SK-N-SH (cell line): Measurements from ENCODE around the gene UGT1A7. TPM values are rescaled to one million over a fixed set of nuclear protein-coding genes. Genes with fewer than 3 reads are reported as not detected.

Source experiments
- CTCF ChIA-PET: fragments of 300-600, 350-600 bp; formaldehyde crosslinking; extraction: SDS; loops from one replicate; lab custom pipeline; 2021; lab: Yijun Ruan, JAX
- POLR2A ChIA-PET: fragments of 350-600 bp; sonication (Branson Sonifier 250); formaldehyde crosslinking; extraction: SDS; loops from one replicate; lab custom pipeline; 2020; ENCODE audit warnings: antibody characterized with exemption, inconsistent platforms; lab: Yijun Ruan, JAX
- DNase-seq: peaks from one replicate; pipeline ENCODE4 v3.0.0; 2012
- H2AFZ ChIP-seq: fragments of 200-600 bp; sonication (generic); 2 replicates; pipeline ENCODE4 v1.8.1; 2016; ENCODE audit warnings: antibody characterized with exemption, mild to moderate bottlenecking, low read depth
- H3F3A ChIP-seq: fragments of 200-600 bp; sonication (generic); replicated peaks from 2 replicates; pipeline ENCODE3; 2016; ENCODE audit warnings: antibody characterized with exemption, mild to moderate bottlenecking; ENCODE audit not compliant: insufficient read depth
- H3K27ac ChIP-seq, 2 experiments: fragments of 200-500 bp in 1 of 2; fragments of 200-600 bp in 1 of 2; sonication (Bioruptor generic) in 1 of 2; sonication (generic), shearing (Covaris generic) in 1 of 2; 2 replicates each; pipeline versions ENCODE4 v1.5.1 to v1.6.1; 2014 to 2016; ENCODE audit warnings: low read depth in 2 of 2, inconsistent platforms in 1 of 2, low read length in 1 of 2, mild to moderate bottlenecking in 1 of 2, mixed read lengths in 1 of 2
- H3K27me3 ChIP-seq: fragments of 200-600 bp; sonication (generic), shearing (Covaris generic); 2 replicates; pipeline ENCODE4 v1.6.1; 2016; ENCODE audit warnings: mixed run types; ENCODE audit not compliant: insufficient read depth
- H3K36me3 ChIP-seq, 2 experiments: fragments of 200-500 bp in 1 of 2; fragments of 200-600 bp in 1 of 2; sonication (Bioruptor generic) in 1 of 2; sonication (generic) in 1 of 2; replicated peaks in 1 of 2; 2 replicates each; pipeline versions ENCODE3 to v1.5.1; 2014 to 2016; ENCODE audit warnings: low read length in 1 of 2, mild to moderate bottlenecking in 1 of 2; ENCODE audit not compliant: insufficient read depth in 2 of 2, control insufficient read depth in 1 of 2
- H3K4me1 ChIP-seq, 2 experiments: fragments of 200-500 bp in 1 of 2; fragments of 200-600 bp in 1 of 2; sonication (Bioruptor generic) in 1 of 2; sonication (generic), shearing (Covaris generic) in 1 of 2; 2 replicates each; pipeline versions ENCODE4 v1.5.1 to v1.6.1; 2014 to 2016; ENCODE audit warnings: low read depth in 1 of 2, low read length in 1 of 2, mixed run types in 1 of 2; ENCODE audit not compliant: insufficient read depth in 2 of 2, control insufficient read depth in 1 of 2
- H3K4me2 ChIP-seq: fragments of 200-600 bp; sonication (generic), shearing (Covaris generic); 2 replicates; pipeline ENCODE4 v1.6.1; 2017; ENCODE audit warnings: mixed run types
- H3K4me3 ChIP-seq, 2 experiments: fragments of 200-500 bp in 1 of 2; fragments of 200-600 bp in 1 of 2; sonication (Bioruptor generic) in 1 of 2; sonication (generic), shearing (Covaris generic) in 1 of 2; 2 replicates each; pipeline versions ENCODE4 v1.5.1 to v1.8.1; 2014 to 2016; ENCODE audit warnings: low read depth in 2 of 2, inconsistent platforms in 1 of 2, low read length in 1 of 2, mild to moderate bottlenecking in 1 of 2, mixed read lengths in 1 of 2, moderate library complexity in 1 of 2
- H3K79me2 ChIP-seq: fragments of 200-600 bp; sonication (generic); 2 replicates; pipeline ENCODE4 v1.8.1; 2017; ENCODE audit warnings: mild to moderate bottlenecking; ENCODE audit not compliant: insufficient read depth
- H3K9ac ChIP-seq: fragments of 200-600 bp; sonication (generic); 2 replicates; pipeline ENCODE4 v1.6.1; 2017; ENCODE audit warnings: mixed run types
- H3K9me2 ChIP-seq: fragments of 200-600 bp; sonication (generic); 2 replicates; pipeline ENCODE4 v1.6.1; 2017; ENCODE audit warnings: mixed run types
- H3K9me3 ChIP-seq: fragments of 200-600 bp; sonication (generic); 2 replicates; pipeline ENCODE4 v1.6.1; 2017; ENCODE audit warnings: mixed run types, mild to moderate bottlenecking, moderate library complexity
- H4K20me1 ChIP-seq: fragments of 200-600 bp; sonication (generic); 2 replicates; pipeline ENCODE4 v1.6.1; 2017; ENCODE audit warnings: mild to moderate bottlenecking, mixed run types; ENCODE audit not compliant: insufficient read depth
- CHD2 ChIP-seq: fragments of 150-350 bp; IDR thresholded peaks from 2 replicates; pipeline ENCODE4 v1.6.1; 2018; ENCODE audit warnings: low read length; ENCODE audit not compliant: partially characterized antibody
- CTCF ChIP-seq: fragments of 200-600 bp; sonication (generic); IDR thresholded peaks from 2 replicates; pipeline ENCODE4 v1.6.1; 2017; ENCODE audit warnings: antibody characterized with exemption, mild to moderate bottlenecking, moderate library complexity
- EP300 ChIP-seq, 2 experiments: IDR thresholded peaks; 2 replicates each; pipeline versions ENCODE4 v1.4.0 to v1.6.1; 2012; ENCODE audit warnings: borderline replicate concordance in 1 of 2, low read depth in 1 of 2, low read length in 1 of 2
- EZH2phosphoT487 ChIP-seq: fragments of 200-600 bp; sonication (generic); IDR thresholded peaks from 2 replicates; pipeline ENCODE4 v1.6.1; 2017; ENCODE audit warnings: low read depth, mixed run types, mild to moderate bottlenecking, antibody characterized with exemption, moderate library complexity, borderline replicate concordance
- FOXJ3 ChIP-seq: sonication (generic); formaldehyde crosslinking; IDR thresholded peaks from 2 replicates; pipeline ENCODE4 v1.5.1; 2020; ENCODE audit warnings: mild to moderate bottlenecking, missing genetic modification reagents
- GABPA ChIP-seq: IDR thresholded peaks from 2 replicates; pipeline ENCODE4 v1.4.0; 2012; ENCODE audit warnings: low read depth, mild to moderate bottlenecking
- GATA2 ChIP-seq: sonication (generic); formaldehyde crosslinking; IDR thresholded peaks from 2 replicates; pipeline ENCODE4 v1.5.0; 2020; ENCODE audit warnings: mild to moderate bottlenecking, missing genetic modification reagents
- IRF3 ChIP-seq: fragments of 150-350 bp; IDR thresholded peaks from 2 replicates; pipeline ENCODE4 v1.6.1; 2016; ENCODE audit warnings: mild to moderate bottlenecking, low read depth, low read length
- JUND ChIP-seq: IDR thresholded peaks from 2 replicates; pipeline ENCODE4 v1.4.0; 2012
- MAX ChIP-seq: IDR thresholded peaks from 2 replicates; pipeline ENCODE4 v1.4.0; 2012; ENCODE audit warnings: low read depth
- MXI1 ChIP-seq: IDR thresholded peaks from 2 replicates; pipeline ENCODE4 v1.6.1; 2012; ENCODE audit warnings: mild to moderate bottlenecking, low read depth, low read length, improper control_type of control experiment
- POLR2AphosphoS5 ChIP-seq: IDR thresholded peaks from 2 replicates; pipeline ENCODE4 v1.6.1; 2012; ENCODE audit warnings: low read depth, low read length
- RAD21 ChIP-seq: IDR thresholded peaks from 2 replicates; pipeline ENCODE4 v1.6.1; 2012; ENCODE audit warnings: mild to moderate bottlenecking, low read length
- RCOR1 ChIP-seq: fragments of 150-350 bp; IDR thresholded peaks from 2 replicates; pipeline ENCODE4 v1.6.1; 2017; ENCODE audit warnings: antibody characterized with exemption, low read length
- RFX5 ChIP-seq: IDR thresholded peaks from 2 replicates; pipeline ENCODE4 v1.6.1; 2012; ENCODE audit warnings: mild to moderate bottlenecking, improper control_type of control experiment, low read length
- SMC3 ChIP-seq: IDR thresholded peaks from 2 replicates; pipeline ENCODE4 v1.6.1; 2012; ENCODE audit warnings: low read depth, low read length, improper control_type of control experiment
- TAF1 ChIP-seq: IDR thresholded peaks from 2 replicates; pipeline ENCODE4 v1.6.1; 2012; ENCODE audit warnings: low read depth, mild to moderate bottlenecking, low read length, moderate library complexity, borderline replicate concordance
- TCF12 ChIP-seq: IDR thresholded peaks from 2 replicates; pipeline ENCODE4 v1.4.0; 2012
- TEAD4 ChIP-seq: IDR thresholded peaks from 2 replicates; pipeline ENCODE4 v1.4.0; 2012; ENCODE audit warnings: mild to moderate bottlenecking, borderline replicate concordance; ENCODE audit not compliant: insufficient read depth
- USF1 ChIP-seq: IDR thresholded peaks from 2 replicates; pipeline ENCODE4 v1.4.0; 2012; ENCODE audit warnings: low read depth, borderline replicate concordance
- ZBTB33 ChIP-seq: IDR thresholded peaks from 2 replicates; pipeline ENCODE4 v1.4.0; 2012; ENCODE audit warnings: low read depth, borderline replicate concordance
- WGBS: methylation state at CpG from one replicate; pipeline ENCODE4 v1.1.6; 2017; ENCODE audit warnings: low lambda C conversion rate; 5-methylcytosine and 5-hydroxymethylcytosine counted together
- polyA plus RNA-seq, 3 experiments: library from polyadenylated mRNA; depleted of rRNA; stranded (reverse); fragments of >200 nt; gene quantifications; 2 replicates each; pipeline ENCODE4 v1.2.3, GENCODE V29; 2012

UGT1A7 gene
- polyA plus RNA-seq, 1 of the 3 experiments (the other 2 are of a cell fraction): not detected

GRCh38 chr2:233816334-233816733 is 134.6 kb downstream of the UGT1A7 start:
- H3K9me3 ChIP-seq: no peaks in the 10 kb centered on the region
- peaks cover 0 to 3% of the 10 kb centered on the region in 2 experiments; a peak in 1 of 4 replicates for H3K4me1 ChIP-seq
- no peak overlapping the region for H3K4me3 ChIP-seq
- H3K36me3 ChIP-seq: no peaks in the 10 kb centered on the region
- peak overlapping the region in 1 of 2 experiments; percentile 36; a peak in 1 of 4 replicates for H3K27ac ChIP-seq
- DNase-seq: peak; percentile 85
- 7% methylated on average over 2 of the region's 2 CpGs for WGBS
- no peak overlapping the region for H2AFZ ChIP-seq
- H3K79me2 ChIP-seq: no peaks in the 10 kb centered on the region
- CTCF ChIA-PET: no interaction called here
- H3K4me2 ChIP-seq: no peak overlapping the region
- H3K9me2 ChIP-seq: no peaks in the 10 kb centered on the region
- POLR2A ChIA-PET: no interaction called here
- no peaks in the 10 kb centered on the region for H3F3A ChIP-seq
- no peak overlapping the region for H3K9ac ChIP-seq
- H4K20me1 ChIP-seq: no peaks in the 10 kb centered on the region
- TF ChIP-seq TCF12: peak; percentile 8; the same call in 1 of the 2 replicates
- no peak for TF ChIP-seq RFX5
- peak in 1 of 2 experiments; percentile 45; a peak in 1 of 4 replicates for TF ChIP-seq EP300 (IDR thresholded peaks at IDR 0.05; ENCODE audit: borderline replicate concordance in 1 of 2, low read depth in 1 of 2, low read length in 1 of 2)
- no peak for TF ChIP-seq POLR2AphosphoS5
- no peak for TF ChIP-seq CHD2
- TF ChIP-seq TAF1: no peak
- no peak for TF ChIP-seq IRF3
- TF ChIP-seq JUND: no peak
- no peak for TF ChIP-seq ZBTB33
- TF ChIP-seq GATA2 (CRISPR knock-in tag): 0 out of 2 replicates have a peak, but pooled peaks have one; percentile 12
- TF ChIP-seq GABPA: no peak
- TF ChIP-seq EZH2phosphoT487: no peak
- TF ChIP-seq FOXJ3 (CRISPR knock-in tag): peak; percentile 47; the same call in 1 of the 2 replicates
- TF ChIP-seq RAD21: no peak
- TF ChIP-seq MAX: no peak
- no peaks in the 10 kb centered on the region for H3K27me3 ChIP-seq

GRCh38 chr2:233816771-233817170 is 135.1 kb downstream of the UGT1A7 start:
- no peaks in the 10 kb centered on the region for H3K9me2 ChIP-seq
- H3K4me3 ChIP-seq: no peak overlapping the region
- ChIA-PET CTCF (no interaction called here), POLR2A (no interaction called here)
- H3K79me2 ChIP-seq: no peaks in the 10 kb centered on the region
- H3K4me2 ChIP-seq: no peak overlapping the region
- H3F3A ChIP-seq: no peaks in the 10 kb centered on the region
- H3K27ac ChIP-seq: peak overlapping the region in 1 of 2 experiments; percentile 36; a peak in 1 of 4 replicates
- H3K27me3 ChIP-seq: no peaks in the 10 kb centered on the region
- peak; percentile 49 for DNase-seq
- no peak overlapping the region for H3K9ac ChIP-seq
- H3K4me1 ChIP-seq: peaks cover 0 to 3% of the 10 kb centered on the region in 2 experiments; a peak in 1 of 4 replicates
- no peak overlapping the region for H2AFZ ChIP-seq
- no peaks in the 10 kb centered on the region for H3K36me3 ChIP-seq
- WGBS: 88% methylated on average over 4 of the region's 4 CpGs
- H4K20me1 ChIP-seq: no peaks in the 10 kb centered on the region
- no peaks in the 10 kb centered on the region for H3K9me3 ChIP-seq
- TF ChIP-seq USF1: no peak
- TF ChIP-seq CHD2: no peak
- TF ChIP-seq RFX5: no peak
- TF ChIP-seq RCOR1: no peak
- no peak for TF ChIP-seq MXI1
- no peak for TF ChIP-seq TEAD4
- no peak for TF ChIP-seq CTCF
- TF ChIP-seq GATA2 (CRISPR knock-in tag): no peak
- no peak for TF ChIP-seq EP300 (IDR thresholded peaks at IDR 0.05; ENCODE audit: borderline replicate concordance in 1 of 2, low read depth in 1 of 2, low read length in 1 of 2)
- TF ChIP-seq SMC3: no peak
- no peak for TF ChIP-seq TCF12
- TF ChIP-seq JUND: no peak
